Natural killer cell (primary cell): ENCODE measurements around the gene MARCOL. TPM values are rescaled to one million over a fixed set of nuclear protein-coding genes. Genes with fewer than 3 reads are reported as not detected.

Experiments used
- ATAC-seq, 3 donors: fragments of 150-1000 bp in 2 of 3; fragments of 200-7000 bp in 1 of 3; cut with Tn5 transposase; 1 replicate in 1 of 3; 2 replicates in 2 of 3; pipeline ENCODE4 v1.10.0; 2021; ENCODE audit warnings: mild to moderate bottlenecking in 2 of 3, moderate library complexity in 2 of 3
- DNase-seq, 2 donors: peaks; one replicate each; pipeline versions ENCODE4 v3.0.0 to v3.0.0-alpha.2; 2013 to 2021; ENCODE audit warnings: mixed read lengths in 1 of 2
- H3K27ac ChIP-seq: one replicate; pipeline ENCODE4 v1.5.1; 2013; ENCODE audit warnings: mild to moderate bottlenecking, low read length
- H3K27me3 ChIP-seq: one replicate; pipeline ENCODE4 v1.6.1; 2013; ENCODE audit warnings: low read length; ENCODE audit not compliant: control insufficient read depth, insufficient read depth
- H3K36me3 ChIP-seq: one replicate; pipeline ENCODE4 v1.6.1; 2013; ENCODE audit warnings: low read length; ENCODE audit not compliant: control insufficient read depth, insufficient read depth
- H3K4me1 ChIP-seq: one replicate; pipeline ENCODE4 v1.6.1; 2013; ENCODE audit warnings: low read length; ENCODE audit not compliant: control insufficient read depth, insufficient read depth
- H3K4me3 ChIP-seq: one replicate; pipeline ENCODE4 v1.5.1; 2013; ENCODE audit warnings: low read length
- H3K9me3 ChIP-seq: one replicate; pipeline ENCODE4 v1.6.1; 2013; ENCODE audit warnings: low read length; ENCODE audit not compliant: control insufficient read depth, insufficient read depth
- H3K27ac Mint-ChIP-seq, 2 donors: one replicate each; pipeline ENCODE4 v1.8.0; 2022; ENCODE audit warnings: mild to moderate bottlenecking in 2 of 2, mixed read lengths in 2 of 2, moderate library complexity in 1 of 2
- H3K27me3 Mint-ChIP-seq, 2 donors: one replicate each; pipeline ENCODE4 v1.8.0; 2022; ENCODE audit warnings: low read depth in 2 of 2, mixed read lengths in 2 of 2
- H3K36me3 Mint-ChIP-seq: one replicate; pipeline ENCODE4 v1.8.0; 2022; ENCODE audit warnings: mixed read lengths
- H3K4me1 Mint-ChIP-seq, 2 donors: one replicate each; pipeline ENCODE4 v1.8.0; 2022; ENCODE audit warnings: mixed read lengths in 2 of 2
- H3K4me3 Mint-ChIP-seq: one replicate; pipeline ENCODE4 v1.8.0; 2022; ENCODE audit warnings: mild to moderate bottlenecking, moderate library complexity, mixed read lengths
- H3K9me3 Mint-ChIP-seq, 2 donors: one replicate each; pipeline ENCODE4 v1.8.0; 2022; ENCODE audit warnings: mixed read lengths in 2 of 2
- WGBS: methylation state at CpG from one replicate; pipeline ENCODE4 v1.1.7; 2013; ENCODE audit warnings: missing lambda C conversion rate; ENCODE audit not compliant: insufficient coverage; 5-methylcytosine and 5-hydroxymethylcytosine counted together
- intact Hi-C: fragments of 100-400 bp; cut with micrococcal nuclease; formaldehyde crosslinking; loops from one replicate; pipeline ENCODE4 v1.14.2; 2022
- total RNA-seq, 4 donors: library from RNA; stranded (reverse); fragments of 120-200 nt in 1 of 4; gene quantifications; one replicate each; pipeline versions ENCODE4 v1.2.3 to v1.2.4, GENCODE V29; 2013 to 2022
- TF ChIP-seq, protein P1 (sequence below): fragments of 200-600 bp; IDR thresholded peaks from one replicate; pipeline ENCODE4 v1.8.0; 2022; ENCODE audit warnings: antibody characterized with exemption

MARCOL gene
- total RNA-seq, 3 donors from 2014 or later (not counting 1 experiment from before 2014, with no cell fraction given) = not detected

GRCh38 chr5:148230240-148230639, 8.1 kb upstream of the MARCOL start:
- Histone ChIP-seq H3K4me1 (no peaks in the 10 kb centered on the region), H3K27ac (no peak overlapping the region), H3K4me3 (no peak overlapping the region), H3K36me3 (no peaks in the 10 kb centered on the region), H3K9me3 (no peaks in the 10 kb centered on the region), H3K27me3 (no peaks in the 10 kb centered on the region)
- whole genome bisulfite sequencing = 93% methylated on average over 6 of the region's 7 CpGs
- TF ChIP-seq, protein P1, sequence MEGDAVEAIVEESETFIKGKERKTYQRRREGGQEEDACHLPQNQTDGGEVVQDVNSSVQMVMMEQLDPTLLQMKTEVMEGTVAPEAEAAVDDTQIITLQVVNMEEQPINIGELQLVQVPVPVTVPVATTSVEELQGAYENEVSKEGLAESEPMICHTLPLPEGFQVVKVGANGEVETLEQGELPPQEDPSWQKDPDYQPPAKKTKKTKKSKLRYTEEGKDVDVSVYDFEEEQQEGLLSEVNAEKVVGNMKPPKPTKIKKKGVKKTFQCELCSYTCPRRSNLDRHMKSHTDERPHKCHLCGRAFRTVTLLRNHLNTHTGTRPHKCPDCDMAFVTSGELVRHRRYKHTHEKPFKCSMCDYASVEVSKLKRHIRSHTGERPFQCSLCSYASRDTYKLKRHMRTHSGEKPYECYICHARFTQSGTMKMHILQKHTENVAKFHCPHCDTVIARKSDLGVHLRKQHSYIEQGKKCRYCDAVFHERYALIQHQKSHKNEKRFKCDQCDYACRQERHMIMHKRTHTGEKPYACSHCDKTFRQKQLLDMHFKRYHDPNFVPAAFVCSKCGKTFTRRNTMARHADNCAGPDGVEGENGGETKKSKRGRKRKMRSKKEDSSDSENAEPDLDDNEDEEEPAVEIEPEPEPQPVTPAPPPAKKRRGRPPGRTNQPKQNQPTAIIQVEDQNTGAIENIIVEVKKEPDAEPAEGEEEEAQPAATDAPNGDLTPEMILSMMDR = no peak
- Mint-ChIP-seq H3K36me3 (no peaks in the 10 kb centered on the region), H3K27ac (no peak overlapping the region), H3K4me1 (no peaks in the 10 kb centered on the region), H3K27me3 (no peaks in the 10 kb centered on the region), H3K9me3 (no peaks in the 10 kb centered on the region), H3K4me3 (no peak overlapping the region)
- DNase-seq = no peak
- ATAC-seq = no peak
- intact Hi-C loops = no loop called here

DNA sequence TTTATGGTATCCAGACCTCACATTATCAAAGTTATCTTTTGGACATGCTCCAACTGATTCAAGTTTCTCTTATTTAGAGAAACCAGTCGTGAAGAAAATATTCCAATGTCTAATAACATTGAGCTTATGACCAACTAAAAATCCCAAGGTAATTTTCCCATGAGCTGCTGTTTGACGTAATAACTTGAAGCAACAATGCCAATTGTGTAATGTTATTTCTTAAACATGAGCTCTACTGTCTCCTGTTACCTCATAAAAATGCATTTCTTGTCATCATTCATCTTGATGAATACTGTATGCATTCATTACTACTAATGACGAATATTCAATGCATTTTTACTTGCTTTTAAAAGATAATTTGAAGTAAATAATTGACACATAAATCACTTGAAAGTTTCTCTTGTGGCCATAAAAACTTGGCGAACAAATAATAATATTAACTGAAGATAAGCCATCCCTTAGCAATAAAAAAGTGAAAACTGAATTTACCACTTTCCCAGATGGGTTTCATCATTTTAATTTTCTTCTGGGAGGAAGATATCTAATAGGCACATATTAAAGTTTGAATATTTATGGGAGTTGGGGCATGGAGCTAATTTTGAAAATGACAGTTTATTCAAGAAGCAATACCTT, 424 bp upstream of the MARCOL start:
- no peak for DNase-seq
- Histone ChIP-seq H3K27ac (no peak overlapping the region), H3K4me3 (no peak overlapping the region), H3K27me3 (no peaks in the 10 kb centered on the region), H3K4me1 (no peaks in the 10 kb centered on the region), H3K36me3 (no peaks in the 10 kb centered on the region), H3K9me3 (no peaks in the 10 kb centered on the region)
- Mint-ChIP-seq H3K27ac (no peak overlapping the region), H3K27me3 (no peaks in the 10 kb centered on the region), H3K4me3 (no peak overlapping the region), H3K4me1 (no peaks in the 10 kb centered on the region), H3K36me3 (no peaks in the 10 kb centered on the region), H3K9me3 (no peaks in the 10 kb centered on the region)
- intact Hi-C loops = no loop called here
- TF ChIP-seq, protein P1 = no peak
- WGBS = 60% methylated on average over 3 of the region's 4 CpGs
- no peak for ATAC-seq

- DNase-seq (no peak), ATAC-seq (no peak)
- H3K4me1 ChIP-seq = no peaks in the 10 kb centered on the region
- H3K36me3 Mint-ChIP-seq = no peaks in the 10 kb centered on the region
- TF ChIP-seq, protein P1 = no peak
- H3K4me3 ChIP-seq = no peak overlapping the region
- H3K9me3 ChIP-seq = no peaks in the 10 kb centered on the region
- peaks cover 2 to 5% of the 10 kb centered on the region in 2 donors for H3K9me3 Mint-ChIP-seq
- H3K27me3 Mint-ChIP-seq = no peaks in the 10 kb centered on the region
- no peak overlapping the region for H3K27ac Mint-ChIP-seq
- H3K36me3 ChIP-seq = no peaks in the 10 kb centered on the region
- H3K4me3 Mint-ChIP-seq = no peak overlapping the region
- intact Hi-C loops = no loop called here
- H3K27me3 ChIP-seq = no peaks in the 10 kb centered on the region
- no peaks in the 10 kb centered on the region for H3K4me1 Mint-ChIP-seq
- WGBS = no CpG with 5 or more reads among the region's 2 CpGs
- H3K27ac ChIP-seq = no peak overlapping the region
These were observed 10.6 kb downstream of the MARCOL start for GRCh38 chr5:148248894-148249293.

- TF ChIP-seq, protein P1 = no peak
- no peak overlapping the region for H3K27ac ChIP-seq
- Mint-ChIP-seq H3K27me3 (no peaks in the 10 kb centered on the region), H3K36me3 (peaks cover 17% of the 10 kb centered on the region), H3K4me3 (no peak overlapping the region), H3K9me3 (peaks cover 7 to 16% of the 10 kb centered on the region in 2 donors), H3K4me1 (no peaks in the 10 kb centered on the region), H3K27ac (no peak overlapping the region)
- no peaks in the 10 kb centered on the region for H3K36me3 ChIP-seq
- H3K27me3 ChIP-seq = no peaks in the 10 kb centered on the region
- H3K9me3 ChIP-seq = peaks cover 4% of the 10 kb centered on the region
- DNase-seq (no peak), ATAC-seq (no peak)
- H3K4me1 ChIP-seq = no peaks in the 10 kb centered on the region
- intact Hi-C loops = no loop called here
- H3K4me3 ChIP-seq = no peak overlapping the region
These were observed 17.1 kb downstream of the MARCOL start for GRCh38 chr5:148255456-148255855.
